H1 (cell line): ENCODE data around the gene RNF130. TPM values are rescaled to one million over a fixed set of nuclear protein-coding genes. Genes with fewer than 3 reads are reported as not detected.

Experiments used
- CTCF ChIA-PET: fragments of 300-600 bp; sonication (Branson Sonifier 250); formaldehyde crosslinking; loops from one replicate; lab custom pipeline; 2021; ENCODE audit not compliant: partially characterized antibody; lab: Charles Lee
- POLR2A ChIA-PET: fragments of 300-600 bp; sonication (Branson Sonifier 250); formaldehyde crosslinking; loops from one replicate; lab custom pipeline; 2021; ENCODE audit warnings: inconsistent platforms; ENCODE audit not compliant: partially characterized antibody; lab: Charles Lee
- DNase-seq, 2 experiments: peaks; one replicate each; pipeline versions ENCODE4 v3.0.0 to v3.0.0-alpha.2; 2010 to 2022; ENCODE audit warnings: low spot score in 2 of 2, low read depth in 1 of 2, mixed read lengths in 1 of 2
- FAIRE-seq: peaks from 2 replicates; lab custom pipeline; 2011; peaks lifted over from hg19 to GRCh38; lab: Jason Lieb, UNC
- H2AFZ ChIP-seq: 2 replicates; pipeline ENCODE4 v1.8.1; 2012; ENCODE audit warnings: low read length, inconsistent platforms
- H2AK5ac ChIP-seq: 2 replicates; pipeline ENCODE4 v1.6.1; 2013; ENCODE audit warnings: low read depth, low read length
- H2BK120ac ChIP-seq: replicated peaks from 2 replicates; pipeline ENCODE3; 2013; ENCODE audit warnings: low read depth, low read length, inconsistent platforms
- H2BK12ac ChIP-seq: 2 replicates; pipeline ENCODE4 v1.6.1; 2013; ENCODE audit warnings: low read depth, low read length
- H2BK15ac ChIP-seq: 2 replicates; pipeline ENCODE4 v1.6.1; 2013; ENCODE audit warnings: low read length
- H2BK20ac ChIP-seq: 2 replicates; pipeline ENCODE4 v1.6.1; 2013; ENCODE audit warnings: low read length
- H2BK5ac ChIP-seq: 2 replicates; pipeline ENCODE4 v1.6.1; 2013; ENCODE audit warnings: low read depth, low read length
- H3K14ac ChIP-seq: 2 replicates; pipeline ENCODE4 v1.6.1; 2013; ENCODE audit warnings: inconsistent platforms; ENCODE audit not compliant: insufficient read length
- H3K18ac ChIP-seq: 2 replicates; pipeline ENCODE4 v1.6.1; 2013; ENCODE audit warnings: low read length; ENCODE audit errors: extremely low read depth
- H3K23ac ChIP-seq: 2 replicates; pipeline ENCODE4 v1.6.1; 2013; ENCODE audit warnings: inconsistent platforms; ENCODE audit not compliant: insufficient read length
- H3K23me2 ChIP-seq: 2 replicates; pipeline ENCODE4 v1.6.1; 2013; ENCODE audit warnings: low read depth, low read length
- H3K27ac ChIP-seq: 2 replicates; pipeline ENCODE4 v1.6.1; 2011; ENCODE audit warnings: low read depth, low read length, inconsistent platforms
- H3K27me3 ChIP-seq, 4 experiments: replicated peaks in 1 of 4; 1 replicate in 1 of 4; 2 replicates in 3 of 4; pipeline versions ENCODE4 v1.6.1 to v1.8.1; 2011 to 2013; ENCODE audit warnings: low read length in 3 of 4, mild to moderate bottlenecking in 3 of 4, inconsistent platforms in 2 of 4, mixed read lengths in 2 of 4, moderate library complexity in 1 of 4; ENCODE audit not compliant: control insufficient read depth in 3 of 4, insufficient read depth in 3 of 4; ENCODE audit errors: extremely low read depth in 1 of 4
- H3K36me3 ChIP-seq, 4 experiments: 2 replicates each; pipeline versions ENCODE4 v1.6.1 to v1.8.1; 2011 to 2013; ENCODE audit warnings: mild to moderate bottlenecking in 4 of 4, low read length in 3 of 4, moderate library complexity in 2 of 4, control low read depth in 1 of 4, inconsistent platforms in 1 of 4; ENCODE audit not compliant: insufficient read depth in 4 of 4, control insufficient read depth in 2 of 4
- H3K4ac ChIP-seq: replicated peaks from 2 replicates; pipeline ENCODE3; 2013; ENCODE audit warnings: low read length, low read depth, mixed read lengths, inconsistent platforms; ENCODE audit not compliant: insufficient read length
- H3K4me1 ChIP-seq, 4 experiments: replicated peaks in 1 of 4; 1 replicate in 1 of 4; 2 replicates in 3 of 4; pipeline versions ENCODE4 v1.6.1 to v1.8.1; 2011 to 2013; ENCODE audit warnings: low read length in 3 of 4, inconsistent platforms in 2 of 4, mixed read lengths in 1 of 4; ENCODE audit not compliant: insufficient read depth in 4 of 4, control insufficient read depth in 3 of 4
- H3K4me2 ChIP-seq, 2 experiments: 2 replicates each; pipeline versions ENCODE4 v1.6.1 to v1.8.1; 2011 to 2013; ENCODE audit warnings: low read depth in 2 of 2, low read length in 2 of 2, control low read depth in 1 of 2, inconsistent platforms in 1 of 2, mild to moderate bottlenecking in 1 of 2; ENCODE audit not compliant: insufficient read depth in 1 of 2
- H3K4me3 ChIP-seq, 4 experiments: fragments of 200-600, 300-600 bp in 1 of 4; sonication (generic), shearing (Covaris generic), sonication (Bioruptor Twin) in 1 of 4; 2 replicates each; pipeline versions ENCODE4 v1.5.1 to v1.8.1; 2011 to 2016; ENCODE audit warnings: low read length in 4 of 4, low read depth in 3 of 4, control low read depth in 2 of 4, inconsistent platforms in 2 of 4, mild to moderate bottlenecking in 2 of 4, mixed read lengths in 1 of 4, moderate library complexity in 1 of 4; ENCODE audit not compliant: insufficient read depth in 2 of 4; ENCODE audit errors: extremely low read depth in 1 of 4
- H3K56ac ChIP-seq: replicated peaks from 2 replicates; pipeline ENCODE3; 2013; ENCODE audit warnings: low read depth, mild to moderate bottlenecking, mixed read lengths, low read length, inconsistent platforms; ENCODE audit not compliant: insufficient read length
- H3K79me1 ChIP-seq: 2 replicates; pipeline ENCODE4 v1.6.1; 2013; ENCODE audit warnings: low read depth, low read length, control low read depth
- H3K79me2 ChIP-seq, 2 experiments: 2 replicates each; pipeline versions ENCODE4 v1.6.1 to v1.8.1; 2012 to 2013; ENCODE audit warnings: low read length in 2 of 2, mild to moderate bottlenecking in 2 of 2, inconsistent platforms in 1 of 2; ENCODE audit not compliant: insufficient read depth in 2 of 2, control insufficient read depth in 1 of 2
- H3K9ac ChIP-seq, 4 experiments: replicated peaks in 1 of 4; 1 replicate in 1 of 4; 2 replicates in 3 of 4; pipeline versions ENCODE4 v1.6.1 to v1.8.1; 2011 to 2013; ENCODE audit warnings: low read depth in 3 of 4, low read length in 3 of 4, control low read depth in 2 of 4, mild to moderate bottlenecking in 2 of 4, moderate library complexity in 2 of 4, inconsistent platforms in 1 of 4; ENCODE audit errors: extremely low read depth in 1 of 4
- H3K9me3 ChIP-seq, 2 experiments: 2 replicates each; pipeline versions ENCODE4 v1.6.1 to v1.8.1; 2012 to 2013; ENCODE audit warnings: mild to moderate bottlenecking in 2 of 2, moderate library complexity in 2 of 2, control low read depth in 1 of 2, inconsistent platforms in 1 of 2, low read depth in 1 of 2, low read length in 1 of 2, mixed read lengths in 1 of 2; ENCODE audit not compliant: insufficient read depth in 2 of 2
- H4K20me1 ChIP-seq, 2 experiments: replicated peaks in 1 of 2; 2 replicates each; pipeline versions ENCODE3 to v1.8.1; 2011 to 2013; ENCODE audit warnings: inconsistent platforms in 2 of 2, low read length in 2 of 2, mild to moderate bottlenecking in 1 of 2; ENCODE audit not compliant: insufficient read depth in 2 of 2, control insufficient read depth in 1 of 2
- H4K5ac ChIP-seq: 2 replicates; pipeline ENCODE4 v1.6.1; 2013; ENCODE audit warnings: low read length, low read depth, mixed read lengths, inconsistent platforms; ENCODE audit not compliant: insufficient read length
- H4K8ac ChIP-seq: 2 replicates; pipeline ENCODE4 v1.8.0; 2013; ENCODE audit warnings: mild to moderate bottlenecking, moderate library complexity, low read length, inconsistent platforms; ENCODE audit not compliant: insufficient read depth; ENCODE audit errors: extremely low read depth
- H4K91ac ChIP-seq: replicated peaks from 2 replicates; pipeline ENCODE3; 2013; ENCODE audit warnings: low read length, mixed read lengths, inconsistent platforms; ENCODE audit not compliant: insufficient read length
- CREB1 ChIP-seq: IDR thresholded peaks from 2 replicates; pipeline ENCODE4 v1.6.1; 2012; ENCODE audit warnings: inconsistent platforms
- CTBP2 ChIP-seq: IDR thresholded peaks from 2 replicates; pipeline ENCODE4 v1.7.0; 2011; ENCODE audit warnings: borderline replicate concordance, mild to moderate bottlenecking, moderate library complexity, mixed read lengths, low read length; ENCODE audit not compliant: insufficient read depth, insufficient read length
- HDAC6 ChIP-seq: IDR thresholded peaks from one replicate; pipeline ENCODE4 v1.7.1; 2012; ENCODE audit warnings: low read depth, mild to moderate bottlenecking, inconsistent platforms, low read length, moderate library complexity
- JUN ChIP-seq: IDR thresholded peaks from 2 replicates; pipeline ENCODE4 v1.6.1; 2011; ENCODE audit warnings: low read depth, mild to moderate bottlenecking, improper control_type of control experiment, low read length
- MAFK ChIP-seq: IDR thresholded peaks from 2 replicates; pipeline ENCODE4 v1.6.1; 2012; ENCODE audit warnings: low read depth, mild to moderate bottlenecking, improper control_type of control experiment, low read length
- RAD21 ChIP-seq, 2 experiments: IDR thresholded peaks in 1 of 2; conservative IDR thresholded peaks in 1 of 2; 2 replicates each; pipeline ENCODE4 v1.6.1; 2011; ENCODE audit warnings: low read depth in 2 of 2, low read length in 2 of 2, improper control_type of control experiment in 1 of 2, inconsistent platforms in 1 of 2, mild to moderate bottlenecking in 1 of 2, moderate library complexity in 1 of 2
- RFX5 ChIP-seq: IDR thresholded peaks from 2 replicates; pipeline ENCODE4 v1.6.1; 2011; ENCODE audit warnings: low read depth, low read length, improper control_type of control experiment, borderline replicate concordance
- SIRT6 ChIP-seq: IDR thresholded peaks from one replicate; pipeline ENCODE4 v1.7.1; 2012; ENCODE audit warnings: low read length, inconsistent platforms
- SP2 ChIP-seq: IDR thresholded peaks from 2 replicates; pipeline ENCODE4 v1.6.1; 2012; ENCODE audit warnings: mild to moderate bottlenecking, low read length, inconsistent platforms
- YY1 ChIP-seq: IDR thresholded peaks from 2 replicates; pipeline ENCODE4 v1.6.1; 2011; ENCODE audit warnings: low read depth, mild to moderate bottlenecking, low read length
- WGBS, 2 experiments: shearing (Covaris generic) in 1 of 2; methylation state at CpG; one replicate each; pipeline versions ENCODE4 v1.1.6 to v1.1.7; 2013 to 2015; ENCODE audit warnings: low lambda C conversion rate in 2 of 2, mixed read lengths in 2 of 2, inconsistent platforms in 1 of 2, low coverage in 1 of 2, missing lambda C conversion rate in 1 of 2; ENCODE audit not compliant: insufficient replicate concordance in 2 of 2, insufficient coverage in 1 of 2, insufficient read length in 1 of 2; ENCODE audit errors: extremely low coverage in 1 of 2, missing lambda C conversion rate in 1 of 2; 5-methylcytosine and 5-hydroxymethylcytosine counted together
- polyA plus RNA-seq, 7 experiments: library from polyadenylated mRNA; depleted of rRNA in 3 of 7; stranded (reverse) in 5 of 7; unstranded in 2 of 7; fragments of >200 nt in 5 of 7; fragments of 200-250 nt in 2 of 7; gene quantifications; 1 replicate in 5 of 7; 2 replicates in 1 of 7; 4 replicates in 1 of 7; pipeline versions ENCODE4 v1.2.1 to v1.2.3, GENCODE V29; 2011 to 2013; ENCODE audit warnings: missing spikeins in 2 of 7, mixed read lengths in 2 of 7
- total RNA-seq: library from RNA; stranded (reverse); fragmentation: NEBNext Ultra II Directional; extraction: Animal tissue kit (Norgen Biotek cat#: 25700); gene quantifications from 2 replicates; pipeline ENCODE4 v1.2.1, GENCODE V29; 2021

RNF130 gene
- total and polyA plus RNA-seq, 2 of the 8 experiments (the other 6 are each of a cell fraction or from before 2014, with no cell fraction given): 65.1 to 70.0 TPM

DNA sequence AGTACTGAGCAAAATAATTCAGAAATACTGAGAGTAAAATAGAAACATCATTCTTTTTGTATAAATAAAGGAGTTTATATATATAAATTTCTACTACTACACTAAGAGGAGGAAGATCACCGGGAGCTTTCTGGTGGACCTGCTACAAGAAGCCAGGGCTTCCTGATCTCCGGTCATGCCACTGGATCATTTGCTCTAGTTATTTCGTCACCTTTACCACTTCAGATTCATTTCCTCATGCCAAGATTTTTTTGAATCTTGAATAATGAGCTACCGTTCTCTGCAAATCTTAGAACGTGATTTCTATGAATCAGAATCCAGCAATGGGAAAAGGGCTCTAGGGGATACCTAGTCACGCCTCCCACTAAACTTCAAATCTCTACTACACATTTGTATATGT, 111.9 kb downstream of the RNF130 start:
- no peak overlapping the region for H4K5ac ChIP-seq
- no peak overlapping the region for H3K23ac ChIP-seq
- H2BK12ac ChIP-seq: no peak overlapping the region
- no peak overlapping the region for H4K8ac ChIP-seq
- no peak for FAIRE-seq
- H3K79me2 ChIP-seq: no peaks in the 10 kb centered on the region
- H3K27ac ChIP-seq: no peak overlapping the region
- no peaks in the 10 kb centered on the region for H3K4me1 ChIP-seq
- TF ChIP-seq MAFK: no peak
- no peak for TF ChIP-seq YY1
- no peak for TF ChIP-seq SP2
- TF ChIP-seq CREB1: no peak
- TF ChIP-seq CTBP2: no peak
- no peak for TF ChIP-seq JUN
- no peak for TF ChIP-seq HDAC6
- TF ChIP-seq RFX5: no peak
- no peak for TF ChIP-seq SIRT6
- TF ChIP-seq RAD21 (IDR thresholded peaks at IDR 0.05 in 1 of 2, conservative IDR thresholded peaks at IDR 0.05 in 1 of 2; ENCODE audit: low read depth in 2 of 2, low read length in 2 of 2): no peak
- no peak overlapping the region for H3K4me2 ChIP-seq
- no peak overlapping the region for H3K56ac ChIP-seq
- H3K9ac ChIP-seq: no peak overlapping the region
- no peaks in the 10 kb centered on the region for H3K9me3 ChIP-seq
- H3K27me3 ChIP-seq: no peaks in the 10 kb centered on the region
- no peak overlapping the region for H2BK120ac ChIP-seq
- WGBS, 2 experiments: 94% methylated on average over 6 of the region's 6 CpGs; no CpG with 5 or more reads in 1 of the 2 experiments
- H2BK20ac ChIP-seq: no peak overlapping the region
- H4K91ac ChIP-seq: no peak overlapping the region
- H3K79me1 ChIP-seq: no peaks in the 10 kb centered on the region
- no peak overlapping the region for H2BK5ac ChIP-seq
- no peak overlapping the region for H3K18ac ChIP-seq
- no peak overlapping the region for H2AFZ ChIP-seq
- peaks cover 0 to 4% of the 10 kb centered on the region in 2 experiments for H4K20me1 ChIP-seq
- H3K4ac ChIP-seq: no peak overlapping the region
- H3K23me2 ChIP-seq: no peaks in the 10 kb centered on the region
- CTCF ChIA-PET: interaction anchor here (0.6 to 1.7 kb wide), 3 partner anchors 13 to 51 kb away, joined by 3 to 6 read pairs (median 4); no protein-coding TSS in a partner anchor
- H2BK15ac ChIP-seq: no peak overlapping the region
- peaks cover 4 to 49% (median 16%) of the 10 kb centered on the region in 4 experiments for H3K36me3 ChIP-seq
- POLR2A ChIA-PET: interaction anchor here (1.5 kb wide), 1 partner anchor 13 kb away, joined by 5 read pairs; no protein-coding TSS in a partner anchor
- no peak overlapping the region for H3K14ac ChIP-seq
- DNase-seq: no peak
- no peak overlapping the region for H3K4me3 ChIP-seq
- H2AK5ac ChIP-seq: no peak overlapping the region
